HepG2 (cell line): ENCODE measurements around the gene SPCS1. TPM values are rescaled to one million over a fixed set of nuclear protein-coding genes. Genes with fewer than 3 reads are reported as not detected.

Experiments
- HNF4G ChIP-seq, 2 experiments: sonication (generic) in 1 of 2; formaldehyde crosslinking in 1 of 2; IDR thresholded peaks; 2 replicates each; pipeline versions ENCODE4 v1.4.0 to v1.6.1; 2011 to 2020; ENCODE audit warnings: borderline replicate concordance in 2 of 2, low read depth in 2 of 2, mild to moderate bottlenecking in 2 of 2, low read length in 1 of 2, missing genetic modification reagents in 1 of 2, moderate library complexity in 1 of 2
- HOXA7 ChIP-seq: sonication (generic); formaldehyde crosslinking; IDR thresholded peaks from 2 replicates; pipeline ENCODE4 v1.8.1; 2022; ENCODE audit warnings: mild to moderate bottlenecking, missing genetic modification reagents, moderate library complexity
- NFYB ChIP-seq: sonication (generic); formaldehyde crosslinking; IDR thresholded peaks from 2 replicates; pipeline ENCODE4 v1.4.0; 2020; ENCODE audit warnings: missing genetic modification reagents
- NPAS2 ChIP-seq: sonication (generic); formaldehyde crosslinking; IDR thresholded peaks from 2 replicates; pipeline ENCODE4 v1.8.0; 2022; ENCODE audit warnings: mild to moderate bottlenecking, missing genetic modification reagents, borderline replicate concordance
- PRDM10 ChIP-seq: sonication (generic); formaldehyde crosslinking; IDR thresholded peaks from 2 replicates; pipeline ENCODE4 v1.4.0; 2020; ENCODE audit warnings: low read depth, missing genetic modification reagents
- RBM22 ChIP-seq: fragments of 200-400 bp; formaldehyde crosslinking; optimal IDR thresholded peaks from 2 replicates; pipeline ENCODE3; 2017; ENCODE audit warnings: mild to moderate bottlenecking, low read length, moderate library complexity
- ZBTB26 ChIP-seq: IDR thresholded peaks from 2 replicates; pipeline ENCODE4 v1.6.1; 2016; ENCODE audit warnings: missing compliant biosample characterization, missing genetic modification reagents, borderline replicate concordance
- ZNF329 ChIP-seq: sonication (generic); formaldehyde crosslinking; IDR thresholded peaks from 2 replicates; pipeline ENCODE4 v1.9.0; 2021; ENCODE audit warnings: low read depth, mild to moderate bottlenecking, missing genetic modification reagents
- ZNF460 ChIP-seq: sonication (generic); formaldehyde crosslinking; IDR thresholded peaks from 2 replicates; pipeline ENCODE4 v1.5.1; 2020; ENCODE audit warnings: missing genetic modification reagents, mild to moderate bottlenecking, borderline replicate concordance
- ZNF629 ChIP-seq: sonication (generic); formaldehyde crosslinking; conservative IDR thresholded peaks from 2 replicates; pipeline ENCODE4 v1.5.0; 2020; ENCODE audit warnings: missing genetic modification reagents
- ZNF780A ChIP-seq: sonication (generic); formaldehyde crosslinking; IDR thresholded peaks from 2 replicates; pipeline ENCODE4 v1.8.0; 2022; ENCODE audit warnings: mild to moderate bottlenecking, missing genetic modification reagents, moderate library complexity
- polyA plus RNA-seq, 8 experiments: library from polyadenylated mRNA; depleted of rRNA in 3 of 8; stranded (reverse) in 7 of 8; unstranded in 1 of 8; fragments of >200 nt; fragmentation: Illumina TruSeq in 4 of 8; extraction: Trizol in 4 of 8; gene quantifications; 2 replicates each; pipeline versions ENCODE4 v1.2.1 to v1.2.3, GENCODE V29; 2011 to 2016; ENCODE audit warnings: low read depth in 4 of 8, missing spikeins in 1 of 8, mixed read lengths in 1 of 8; ENCODE audit not compliant: insufficient read depth in 1 of 8
- total RNA-seq, 5 experiments: library from RNA; depleted of rRNA; stranded (reverse); fragments of >200 nt; fragmentation: Illumina TruSeq; extraction: Trizol; gene quantifications; 2 replicates each; pipeline ENCODE4 v1.2.3, GENCODE V29; 2016; ENCODE audit warnings: low read depth in 1 of 5
- TF ChIP-seq, protein P1 (sequence below): sonication (generic); formaldehyde crosslinking; IDR thresholded peaks from 2 replicates; pipeline ENCODE4 v1.5.1; 2020; ENCODE audit warnings: missing genetic modification reagents, mild to moderate bottlenecking, borderline replicate concordance
- TF ChIP-seq, protein P2 (sequence below): sonication (generic); formaldehyde crosslinking; IDR thresholded peaks from 2 replicates; pipeline ENCODE4 v1.5.1; 2020; ENCODE audit warnings: missing genetic modification reagents, mild to moderate bottlenecking, borderline replicate concordance
- TF ChIP-seq, protein P3 (sequence below): sonication (generic); formaldehyde crosslinking; conservative IDR thresholded peaks from 2 replicates; pipeline ENCODE4 v1.8.0; 2022; ENCODE audit warnings: mild to moderate bottlenecking, moderate library complexity, missing genetic modification reagents

SPCS1 gene
- total and polyA plus RNA-seq, 2 of the 13 experiments (the other 11 are each of a cell fraction or from before 2014, with no cell fraction given), result 84.6 to 120 TPM

DNA sequence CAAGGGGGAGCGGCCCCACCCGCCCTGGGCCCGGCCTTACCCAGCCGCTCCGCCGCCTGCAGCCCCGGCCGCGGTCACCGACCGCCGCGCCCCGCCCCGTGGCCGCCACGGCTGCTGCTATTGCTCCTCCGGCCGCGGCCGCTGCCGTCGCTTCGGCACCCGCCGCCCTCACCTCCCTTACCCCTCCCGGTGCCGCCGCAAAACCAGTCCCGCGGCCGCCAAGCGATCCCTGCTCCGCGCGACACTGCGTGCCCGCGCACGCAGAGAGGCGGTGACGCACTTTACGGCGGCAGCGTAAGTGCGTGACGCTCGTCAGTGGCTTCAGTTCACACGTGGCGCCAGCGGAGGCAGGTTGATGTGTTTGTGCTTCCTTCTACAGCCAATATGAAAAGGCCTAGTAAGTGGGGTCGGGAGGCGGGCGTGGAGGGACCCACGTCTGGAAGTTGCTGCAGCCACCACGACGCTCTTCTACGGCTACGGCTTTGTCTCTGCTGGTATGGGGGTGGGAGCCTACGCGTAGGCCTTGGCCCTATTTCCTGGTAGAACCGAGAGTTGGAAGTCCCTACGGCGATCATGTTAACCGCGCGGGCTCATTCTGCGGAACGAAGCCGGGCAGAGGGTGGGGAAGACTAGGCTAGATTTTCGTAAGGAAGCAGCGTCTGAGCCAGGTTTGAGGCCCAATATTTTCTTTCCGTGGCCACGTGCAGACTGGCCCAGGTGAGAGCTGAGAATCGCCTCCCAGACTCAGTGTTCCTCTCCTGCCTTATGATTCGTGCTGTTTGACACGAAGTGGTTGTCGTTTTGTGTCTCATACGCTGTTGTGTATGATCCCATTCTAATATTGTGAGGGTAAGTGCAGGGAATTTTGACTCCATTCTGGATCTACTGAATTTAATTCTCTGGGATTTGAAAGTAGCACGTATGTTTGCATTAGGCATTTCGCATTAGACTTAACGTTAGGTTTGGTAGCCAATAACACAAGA, 19.9 kb upstream of the SPCS1 start, which contains the start of the genes GNL3 and PBRM1 (continued):
- no peak for TF ChIP-seq HNF4G (IDR thresholded peaks at IDR 0.05; ENCODE audit: borderline replicate concordance, low read depth, low read length)
- TF ChIP-seq HNF4G (CRISPR knock-in tag; IDR thresholded peaks at IDR 0.05; ENCODE audit: borderline replicate concordance, low read depth), result no peak
- peak; percentile 53; the same call in 1 of the 2 replicates for TF ChIP-seq NFYB
- peak; percentile 92 for TF ChIP-seq ZNF329 (CRISPR knock-in tag)
- TF ChIP-seq ZBTB26 (CRISPR knock-in tag), result peak; percentile 74; the same call in 1 of the 2 replicates
- no peak for TF ChIP-seq ZNF629 (CRISPR knock-in tag)
- TF ChIP-seq, protein P1, sequence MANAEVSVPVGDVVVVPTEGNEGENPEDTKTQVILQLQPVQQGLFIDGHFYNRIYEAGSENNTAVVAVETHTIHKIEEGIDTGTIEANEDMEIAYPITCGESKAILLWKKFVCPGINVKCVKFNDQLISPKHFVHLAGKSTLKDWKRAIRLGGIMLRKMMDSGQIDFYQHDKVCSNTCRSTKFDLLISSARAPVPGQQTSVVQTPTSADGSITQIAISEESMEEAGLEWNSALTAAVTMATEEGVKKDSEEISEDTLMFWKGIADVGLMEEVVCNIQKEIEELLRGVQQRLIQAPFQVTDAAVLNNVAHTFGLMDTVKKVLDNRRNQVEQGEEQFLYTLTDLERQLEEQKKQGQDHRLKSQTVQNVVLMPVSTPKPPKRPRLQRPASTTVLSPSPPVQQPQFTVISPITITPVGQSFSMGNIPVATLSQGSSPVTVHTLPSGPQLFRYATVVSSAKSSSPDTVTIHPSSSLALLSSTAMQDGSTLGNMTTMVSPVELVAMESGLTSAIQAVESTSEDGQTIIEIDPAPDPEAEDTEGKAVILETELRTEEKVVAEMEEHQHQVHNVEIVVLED (CRISPR knock-in tag), result peak; percentile 100
- TF ChIP-seq, protein P2, sequence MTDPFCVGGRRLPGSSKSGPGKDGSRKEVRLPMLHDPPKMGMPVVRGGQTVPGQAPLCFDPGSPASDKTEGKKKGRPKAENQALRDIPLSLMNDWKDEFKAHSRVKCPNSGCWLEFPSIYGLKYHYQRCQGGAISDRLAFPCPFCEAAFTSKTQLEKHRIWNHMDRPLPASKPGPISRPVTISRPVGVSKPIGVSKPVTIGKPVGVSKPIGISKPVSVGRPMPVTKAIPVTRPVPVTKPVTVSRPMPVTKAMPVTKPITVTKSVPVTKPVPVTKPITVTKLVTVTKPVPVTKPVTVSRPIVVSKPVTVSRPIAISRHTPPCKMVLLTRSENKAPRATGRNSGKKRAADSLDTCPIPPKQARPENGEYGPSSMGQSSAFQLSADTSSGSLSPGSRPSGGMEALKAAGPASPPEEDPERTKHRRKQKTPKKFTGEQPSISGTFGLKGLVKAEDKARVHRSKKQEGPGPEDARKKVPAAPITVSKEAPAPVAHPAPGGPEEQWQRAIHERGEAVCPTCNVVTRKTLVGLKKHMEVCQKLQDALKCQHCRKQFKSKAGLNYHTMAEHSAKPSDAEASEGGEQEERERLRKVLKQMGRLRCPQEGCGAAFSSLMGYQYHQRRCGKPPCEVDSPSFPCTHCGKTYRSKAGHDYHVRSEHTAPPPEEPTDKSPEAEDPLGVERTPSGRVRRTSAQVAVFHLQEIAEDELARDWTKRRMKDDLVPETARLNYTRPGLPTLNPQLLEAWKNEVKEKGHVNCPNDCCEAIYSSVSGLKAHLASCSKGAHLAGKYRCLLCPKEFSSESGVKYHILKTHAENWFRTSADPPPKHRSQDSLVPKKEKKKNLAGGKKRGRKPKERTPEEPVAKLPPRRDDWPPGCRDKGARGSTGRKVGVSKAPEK (CRISPR knock-in tag), result no peak
- TF ChIP-seq, protein P3, sequence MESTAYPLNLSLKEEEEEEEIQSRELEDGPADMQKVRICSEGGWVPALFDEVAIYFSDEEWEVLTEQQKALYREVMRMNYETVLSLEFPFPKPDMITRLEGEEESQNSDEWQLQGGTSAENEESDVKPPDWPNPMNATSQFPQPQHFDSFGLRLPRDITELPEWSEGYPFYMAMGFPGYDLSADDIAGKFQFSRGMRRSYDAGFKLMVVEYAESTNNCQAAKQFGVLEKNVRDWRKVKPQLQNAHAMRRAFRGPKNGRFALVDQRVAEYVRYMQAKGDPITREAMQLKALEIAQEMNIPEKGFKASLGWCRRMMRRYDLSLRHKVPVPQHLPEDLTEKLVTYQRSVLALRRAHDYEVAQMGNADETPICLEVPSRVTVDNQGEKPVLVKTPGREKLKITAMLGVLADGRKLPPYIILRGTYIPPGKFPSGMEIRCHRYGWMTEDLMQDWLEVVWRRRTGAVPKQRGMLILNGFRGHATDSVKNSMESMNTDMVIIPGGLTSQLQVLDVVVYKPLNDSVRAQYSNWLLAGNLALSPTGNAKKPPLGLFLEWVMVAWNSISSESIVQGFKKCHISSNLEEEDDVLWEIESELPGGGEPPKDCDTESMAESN (CRISPR knock-in tag), result peak; percentile 53; the same call in 1 of the 2 replicates
- no peak for TF ChIP-seq PRDM10 (CRISPR knock-in tag)
- TF ChIP-seq ZNF460 (CRISPR knock-in tag), result no peak; the same call in 1 of the 2 replicates
- peak; percentile 69 for TF ChIP-seq RBM22
- no peak for TF ChIP-seq HOXA7 (CRISPR knock-in tag)
- TF ChIP-seq NPAS2 (CRISPR knock-in tag), result no peak
- peak; percentile 61; the same call in 1 of the 2 replicates for TF ChIP-seq ZNF780A (CRISPR knock-in tag)
